IPS DF 19.7 (cell line): ENCODE measurements around the gene MRM3.
"Not testable (repeated sequence)": the region's sequence is repeated elsewhere in the genome, so short reads cannot be mapped to it uniquely, and the experiment has no call there.

Source experiments
- DNase-seq: peaks from one replicate; pipeline ENCODE4 v3.0.0-alpha.2; 2013; ENCODE audit warnings: low read depth, low spot score

Gene MRM3

DNA sequence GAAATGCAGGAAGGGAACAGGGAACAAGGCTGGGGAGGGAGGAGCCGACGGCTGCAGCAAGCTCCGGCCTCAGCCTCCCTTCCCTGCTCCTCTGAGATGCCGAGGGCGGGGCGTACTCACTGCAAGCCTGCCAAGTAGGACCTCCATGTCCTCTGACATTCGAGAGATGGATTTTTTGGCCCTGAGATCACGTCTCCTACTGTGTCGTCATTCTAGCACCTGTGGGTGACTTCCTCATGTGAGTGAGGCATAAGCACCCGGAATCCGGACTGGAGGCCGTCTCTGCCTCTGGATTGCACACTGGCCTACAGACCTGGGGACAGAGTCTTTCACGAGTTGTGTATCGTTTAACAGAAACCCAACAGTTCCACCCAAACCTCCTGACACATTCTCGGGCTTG is 14.5 kb downstream of the MRM3 start:
- no peak for DNase-seq

- no peak for DNase-seq
Measured at GRCh38 chr17:797236-797840, 15.2 kb downstream of the MRM3 start.

DNA sequence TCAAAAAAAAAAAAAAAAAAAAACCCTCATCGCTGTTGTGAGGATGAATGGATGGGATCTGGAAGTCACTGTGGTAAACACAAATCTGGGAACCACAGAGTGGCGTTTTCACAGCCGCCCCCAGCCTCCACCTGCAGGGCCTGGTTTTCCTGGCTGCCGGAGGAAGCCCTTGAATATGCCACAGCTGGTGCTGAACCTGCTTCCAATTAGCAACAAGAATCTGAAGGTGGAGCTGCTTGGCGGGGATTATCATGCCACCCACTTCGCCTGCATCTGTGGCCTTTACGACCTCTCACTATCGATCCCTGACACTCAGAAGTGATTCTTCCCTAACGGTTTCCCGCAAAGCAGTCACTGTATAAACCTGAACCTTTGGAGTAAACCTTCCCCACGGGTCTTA is 16.1 kb downstream of the MRM3 start:
- no peak for DNase-seq

GRCh38 chr17:799261-799660 is 17.1 kb downstream of the MRM3 start:
- DNase-seq = no peak

- DNase-seq = no peak
Measured at GRCh38 chr17:800446-801242, 18.5 kb downstream of the MRM3 start.

GRCh38 chr17:801660-802059 is 19.5 kb downstream of the MRM3 start:
- DNase-seq = no peak

- DNase-seq = no peak
Measured at GRCh38 chr17:802481-802880, 20.3 kb downstream of the MRM3 start.

GRCh38 chr17:802901-803881 is 21.0 kb downstream of the MRM3 start:
- no peak for DNase-seq

DNA sequence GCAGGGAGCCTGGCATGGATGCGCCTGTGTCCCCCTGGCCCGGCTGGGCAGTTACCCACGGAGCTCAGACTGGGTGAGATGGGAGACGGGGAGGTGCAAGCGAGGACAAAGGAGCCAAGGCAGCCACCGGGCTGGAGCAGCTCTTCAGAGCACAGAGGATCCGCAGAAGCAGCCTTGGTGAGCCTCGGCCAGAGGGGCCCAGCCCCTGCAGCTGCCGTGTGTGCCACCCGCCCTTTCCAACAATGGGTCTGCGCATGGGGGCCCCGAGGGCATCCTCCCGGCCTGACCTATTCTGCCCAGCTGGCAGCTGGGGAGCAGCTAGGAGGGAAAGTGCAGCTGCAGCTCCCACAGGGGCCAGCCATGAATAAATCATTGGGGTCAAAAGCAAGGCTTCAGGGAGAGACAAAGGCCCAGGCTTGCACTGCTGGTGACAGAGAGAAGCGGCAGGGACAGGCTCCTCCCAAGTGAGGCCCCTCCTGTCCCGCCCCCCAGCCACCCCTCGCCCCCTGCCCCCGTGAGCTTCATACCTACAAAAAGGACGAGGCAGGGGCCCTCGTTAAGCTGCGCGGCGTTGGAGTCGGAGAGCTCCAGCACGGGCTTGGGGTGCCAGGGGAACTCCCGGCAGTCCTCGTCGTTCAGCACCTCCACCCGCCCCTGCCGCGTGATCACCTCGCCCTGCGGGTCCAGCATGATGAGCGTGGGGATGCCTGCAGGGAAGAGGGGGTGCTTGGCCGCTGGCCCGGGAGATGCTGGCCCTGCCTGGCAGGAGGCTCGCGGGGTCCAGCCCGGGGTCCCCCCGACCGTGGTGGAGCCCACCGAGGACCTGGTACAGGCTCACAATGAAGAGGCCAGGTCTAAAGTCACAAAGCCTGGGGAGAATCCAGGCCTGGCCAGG is 22.6 kb downstream of the MRM3 start:
- no peak for DNase-seq

GRCh38 chr17:805886-806285 is 23.7 kb downstream of the MRM3 start:
- DNase-seq = not testable (repeated sequence)

DNA sequence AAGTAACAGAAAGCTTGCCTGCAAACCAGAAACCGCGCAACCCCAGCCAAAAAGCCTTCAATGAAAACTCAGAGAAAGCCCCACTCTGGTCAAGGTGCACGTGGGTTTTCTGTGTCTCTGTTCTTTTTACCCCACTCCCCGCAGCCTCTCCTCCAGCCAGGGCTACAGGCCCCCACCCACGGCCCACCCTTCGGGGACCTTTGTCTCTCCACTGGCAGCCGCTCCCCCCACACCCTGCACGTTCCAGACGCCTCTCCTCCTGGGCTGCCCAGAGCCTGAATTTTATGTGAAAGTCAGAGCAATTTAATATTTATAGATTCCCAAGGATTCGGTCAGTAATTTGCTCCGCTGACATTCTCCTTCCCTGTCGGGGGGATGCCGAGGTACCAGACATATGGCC is 24.2 kb downstream of the MRM3 start:
- no peak for DNase-seq

GRCh38 chr17:806781-807522 is 24.8 kb downstream of the MRM3 start:
- DNase-seq = no peak

- no peak for DNase-seq
Measured at GRCh38 chr17:807523-808294, 25.6 kb downstream of the MRM3 start.

DNA sequence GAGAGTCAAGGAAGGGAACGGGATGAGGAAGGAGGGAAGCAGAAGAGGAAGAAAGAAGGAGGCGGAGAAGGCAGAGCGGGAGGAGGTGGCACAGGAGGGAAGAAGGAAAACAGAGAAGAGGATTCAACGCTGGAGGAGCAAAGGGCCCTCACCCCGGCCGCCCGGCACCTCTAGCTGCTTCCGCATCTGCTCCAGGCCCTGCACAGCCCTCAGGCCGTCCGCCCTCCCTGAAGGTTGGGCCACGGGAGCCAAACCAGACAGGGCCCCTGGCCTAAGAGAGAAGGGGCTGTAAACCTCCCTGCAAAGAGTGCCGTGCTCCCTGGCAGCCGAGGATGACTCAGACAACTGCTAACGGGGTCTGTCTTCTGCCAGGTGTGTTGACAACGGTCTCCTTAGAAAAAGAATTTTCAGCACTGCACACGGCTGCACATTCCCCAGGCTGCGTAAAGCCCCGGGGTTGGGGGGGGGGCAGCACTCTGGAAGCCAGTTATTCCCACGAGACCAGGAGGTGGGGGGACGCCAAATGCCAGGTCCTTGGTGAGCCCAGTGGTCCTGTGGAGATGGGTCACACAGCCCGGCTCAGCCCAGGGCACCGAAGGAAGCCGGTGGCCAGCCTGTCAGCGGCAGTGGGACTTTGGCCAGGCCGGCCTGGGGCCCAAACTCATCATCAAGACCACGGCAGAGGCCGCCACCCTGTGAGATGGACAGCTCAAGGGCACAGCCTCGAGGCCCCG is 29.1 kb downstream of the MRM3 start:
- DNase-seq = no peak

DNA sequence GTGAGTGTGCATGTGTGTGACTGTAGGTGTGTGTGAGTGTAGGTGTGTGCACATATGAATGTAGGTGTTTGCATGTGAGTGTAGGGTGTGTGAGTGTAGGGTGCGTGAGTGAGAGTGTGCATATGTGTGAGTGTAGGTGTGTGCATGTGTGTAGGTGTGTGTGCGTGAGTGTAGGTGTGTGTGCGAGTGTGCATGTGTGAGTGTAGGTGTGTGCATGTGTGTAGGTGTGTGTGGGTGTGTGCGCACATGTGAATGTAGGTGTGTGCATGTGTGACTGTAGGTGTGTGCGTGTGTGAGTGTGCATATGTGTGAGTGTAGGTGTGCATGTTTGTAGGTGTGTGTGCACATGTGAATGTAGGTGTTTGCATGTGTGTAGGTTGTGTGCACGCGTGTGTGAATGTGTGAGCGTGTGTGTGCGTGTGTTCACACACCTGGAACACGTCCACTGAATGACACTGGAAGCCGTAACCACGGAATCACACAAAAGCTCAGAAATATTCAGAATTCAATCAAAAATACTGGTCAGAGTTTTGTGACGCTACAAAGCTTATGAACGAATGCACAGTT is 30.6 kb downstream of the MRM3 start:
- DNase-seq = no peak

DNA sequence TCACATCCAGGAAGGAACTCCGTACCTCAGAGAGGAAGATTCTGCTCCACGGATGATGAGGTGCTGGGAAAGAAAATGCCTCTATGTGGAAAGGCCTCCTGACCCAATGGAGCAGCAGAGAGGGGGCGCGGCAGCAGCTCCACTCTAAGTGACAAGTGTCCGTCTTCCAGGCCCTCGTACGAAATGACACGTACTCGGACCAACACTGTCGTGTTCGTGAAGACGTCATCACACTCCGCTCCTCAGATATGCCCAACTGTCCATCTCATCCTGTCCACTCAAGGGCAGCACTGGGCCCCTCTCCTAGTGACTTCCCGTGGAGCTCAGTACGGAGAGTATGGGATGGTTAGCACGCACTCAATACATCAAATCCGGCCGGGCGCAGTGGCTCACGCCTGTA is 32.2 kb downstream of the MRM3 start:
- DNase-seq = no peak

- DNase-seq = no peak
Measured at GRCh38 chr17:819251-819650, 37.1 kb downstream of the MRM3 start.

- DNase-seq = no peak
Measured at GRCh38 chr17:823501-823902, 41.3 kb downstream of the MRM3 start.

DNA sequence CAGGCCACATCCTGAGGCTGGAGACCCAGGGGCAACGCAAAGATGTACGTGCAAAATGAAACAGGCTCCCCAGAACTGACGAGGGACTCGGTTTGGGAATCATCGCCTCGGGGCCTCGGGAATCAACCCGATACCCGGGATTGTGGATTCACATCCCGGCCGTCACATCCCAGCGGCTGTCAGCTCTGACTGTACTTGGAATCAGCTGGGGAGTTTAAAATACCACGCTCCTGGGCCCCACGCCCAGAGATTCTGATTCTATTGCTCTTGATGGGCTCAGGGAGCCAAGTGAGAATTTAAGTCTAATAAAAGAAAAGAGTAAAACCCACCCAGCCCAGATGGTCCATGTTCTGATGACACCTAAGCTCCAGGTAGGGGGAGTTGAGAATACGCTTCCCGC is 42.2 kb downstream of the MRM3 start:
- DNase-seq = no peak
